OCI-LY1 (cell line): Measurements from ENCODE around the gene LMBRD1.

ENCODE experiments used
- H2AFZ ChIP-seq: fragments of 200-600 bp; sonication (generic), shearing (Covaris generic); 2 replicates; pipeline ENCODE4 v1.6.0; 2014; ENCODE audit warnings: antibody characterized with exemption, mild to moderate bottlenecking, low read length
- H3F3A ChIP-seq: fragments of 200-600 bp; sonication (generic), shearing (Covaris generic); 2 replicates; pipeline ENCODE4 v1.6.0; 2014; ENCODE audit warnings: mild to moderate bottlenecking, antibody characterized with exemption, low read length, moderate library complexity; ENCODE audit not compliant: insufficient read depth
- H3K27ac ChIP-seq: fragments of 200-600 bp; sonication (generic); 2 replicates; pipeline ENCODE4 v1.5.1; 2014; ENCODE audit warnings: low read length, mixed run types, mild to moderate bottlenecking, low read depth; ENCODE audit not compliant: poor library complexity, severe bottlenecking
- H3K27me3 ChIP-seq: fragments of 200-600 bp; sonication (generic); 2 replicates; pipeline ENCODE4 v1.6.0; 2014; ENCODE audit warnings: antibody characterized with exemption, mild to moderate bottlenecking, low read length, moderate library complexity; ENCODE audit not compliant: insufficient read depth
- H3K36me3 ChIP-seq: fragments of 200-600 bp; sonication (generic); 2 replicates; pipeline ENCODE4 v1.6.1; 2014; ENCODE audit warnings: mild to moderate bottlenecking, antibody characterized with exemption, low read length, moderate library complexity, mixed read lengths; ENCODE audit not compliant: insufficient read depth
- H3K4me1 ChIP-seq: fragments of 200-600 bp; sonication (generic); 2 replicates; pipeline ENCODE4 v1.5.1; 2014; ENCODE audit warnings: mild to moderate bottlenecking, low read length, moderate library complexity; ENCODE audit not compliant: insufficient read depth, severe bottlenecking
- H3K4me2 ChIP-seq: fragments of 200-600 bp; sonication (generic), shearing (Covaris generic); 2 replicates; pipeline ENCODE4 v1.6.1; 2014; ENCODE audit warnings: low read length
- H3K4me3 ChIP-seq: fragments of 200-600 bp; sonication (generic); 2 replicates; pipeline ENCODE4 v1.5.1; 2014; ENCODE audit warnings: low read length, low read depth, mild to moderate bottlenecking, mixed read lengths; ENCODE audit not compliant: poor library complexity, severe bottlenecking
- H3K79me2 ChIP-seq: fragments of 200-600 bp; shearing (Covaris generic); 2 replicates; pipeline ENCODE4 v1.6.1; 2016; ENCODE audit warnings: mixed run types, low read length, mixed read lengths; ENCODE audit not compliant: insufficient read depth
- H3K9ac ChIP-seq: fragments of 200-600 bp; sonication (generic), shearing (Covaris generic); 2 replicates; pipeline ENCODE4 v1.6.1; 2014; ENCODE audit warnings: mild to moderate bottlenecking, low read length, mixed read lengths
- H3K9me2 ChIP-seq: fragments of 200-600 bp; sonication (generic), shearing (Covaris generic); 2 replicates; pipeline ENCODE4 v1.6.1; 2014; ENCODE audit warnings: low read depth, mild to moderate bottlenecking, low read length, mixed read lengths
- H3K9me3 ChIP-seq: fragments of 200-600 bp; shearing (Covaris generic); 2 replicates; pipeline ENCODE4 v1.6.1; 2014; ENCODE audit warnings: low read length, mixed read lengths
- H4K20me1 ChIP-seq: fragments of 200-600 bp; sonication (generic), shearing (Covaris generic); 2 replicates; pipeline ENCODE4 v1.6.0; 2016; ENCODE audit warnings: mild to moderate bottlenecking, low read length; ENCODE audit not compliant: insufficient read depth
- CTCF ChIP-seq: fragments of 200-600 bp; sonication (generic), shearing (Covaris generic); IDR thresholded peaks from 2 replicates; pipeline ENCODE4 v1.5.1; 2017; ENCODE audit warnings: mild to moderate bottlenecking, antibody characterized with exemption, low read length, moderate library complexity, mixed read lengths
- EZH2 ChIP-seq: fragments of 200-600 bp; sonication (generic), shearing (Covaris generic); IDR thresholded peaks from 2 replicates; pipeline ENCODE4 v1.8.0; 2017; ENCODE audit warnings: borderline replicate concordance, mixed run types, mild to moderate bottlenecking, antibody characterized with exemption, low read length, moderate library complexity, mixed read lengths

The LMBRD1 gene

GRCh38 chr6:69664551-69664950, 132.3 kb downstream of the LMBRD1 start:
- H3K4me2 ChIP-seq, result no peak overlapping the region
- no peak overlapping the region for H2AFZ ChIP-seq
- no peaks in the 10 kb centered on the region for H4K20me1 ChIP-seq
- H3K36me3 ChIP-seq, result no peaks in the 10 kb centered on the region
- H3K9me2 ChIP-seq, result no peaks in the 10 kb centered on the region
- H3K27ac ChIP-seq, result no peak overlapping the region
- H3K79me2 ChIP-seq, result no peaks in the 10 kb centered on the region
- no peaks in the 10 kb centered on the region; the same call in 1 of the 2 replicates for H3K27me3 ChIP-seq
- no peak overlapping the region for H3K4me3 ChIP-seq
- no peak overlapping the region for H3K9ac ChIP-seq
- TF ChIP-seq EZH2 (no peak), CTCF (no peak)
- H3F3A ChIP-seq, result no peaks in the 10 kb centered on the region
- H3K9me3 ChIP-seq, result no peaks in the 10 kb centered on the region
- no peaks in the 10 kb centered on the region for H3K4me1 ChIP-seq

GRCh38 chr6:69663215-69663614, 133.6 kb downstream of the LMBRD1 start:
- Histone ChIP-seq H2AFZ (no peak overlapping the region), H3K4me3 (no peak overlapping the region), H3K27me3 (no peaks in the 10 kb centered on the region; the same call in 1 of the 2 replicates), H3K9me3 (no peaks in the 10 kb centered on the region), H3K4me1 (no peaks in the 10 kb centered on the region), H3F3A (no peaks in the 10 kb centered on the region), H3K27ac (no peak overlapping the region), H3K36me3 (no peaks in the 10 kb centered on the region), H3K9me2 (no peaks in the 10 kb centered on the region), H3K79me2 (no peaks in the 10 kb centered on the region), H4K20me1 (no peaks in the 10 kb centered on the region), H3K9ac (no peak overlapping the region), H3K4me2 (no peak overlapping the region)
- TF ChIP-seq CTCF, result no peak
- no peak for TF ChIP-seq EZH2

- Histone ChIP-seq H3K36me3 (no peaks in the 10 kb centered on the region), H3K4me2 (no peak overlapping the region), H3K27ac (no peak overlapping the region), H3K4me3 (no peak overlapping the region), H3K79me2 (no peaks in the 10 kb centered on the region), H3K9me2 (no peaks in the 10 kb centered on the region), H4K20me1 (no peaks in the 10 kb centered on the region), H3F3A (no peaks in the 10 kb centered on the region), H2AFZ (no peak overlapping the region), H3K4me1 (no peaks in the 10 kb centered on the region), H3K27me3 (no peaks in the 10 kb centered on the region), H3K9ac (no peak overlapping the region), H3K9me3 (no peaks in the 10 kb centered on the region)
- no peak for TF ChIP-seq EZH2
- no peak for TF ChIP-seq CTCF
Observed at GRCh38 chr6:69650703-69651102, 146.1 kb downstream of the LMBRD1 start.
